ENCODE results near the gene PCDHGA1.
A peak's percentile ranks its signal among the peaks of the same experiment; 100 is the strongest.

The PCDHGA1 gene

DNA sequence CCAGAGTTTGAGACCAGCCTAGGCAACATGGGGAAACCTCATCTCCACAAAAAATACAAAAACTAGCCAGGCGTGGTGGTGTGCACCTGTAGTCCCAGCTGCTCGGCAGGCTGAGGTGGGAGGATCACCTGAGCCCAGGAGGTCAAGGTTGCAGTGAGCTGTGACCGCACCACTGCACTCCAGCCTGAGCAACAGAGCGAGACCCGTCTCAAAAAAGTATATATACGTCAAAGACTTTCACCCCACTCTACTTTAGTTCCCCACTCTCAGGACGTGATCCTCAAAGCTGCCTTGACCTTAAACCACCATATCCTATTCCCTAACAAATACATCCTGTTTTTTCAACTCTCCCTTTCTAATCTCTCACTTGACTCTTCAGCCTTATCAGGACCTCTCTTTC lies 199.6 kb downstream of the PCDHGA1 start:
- DNase-seq (ENCODE audit: low read depth in 2 of 2) = no peak

DNA sequence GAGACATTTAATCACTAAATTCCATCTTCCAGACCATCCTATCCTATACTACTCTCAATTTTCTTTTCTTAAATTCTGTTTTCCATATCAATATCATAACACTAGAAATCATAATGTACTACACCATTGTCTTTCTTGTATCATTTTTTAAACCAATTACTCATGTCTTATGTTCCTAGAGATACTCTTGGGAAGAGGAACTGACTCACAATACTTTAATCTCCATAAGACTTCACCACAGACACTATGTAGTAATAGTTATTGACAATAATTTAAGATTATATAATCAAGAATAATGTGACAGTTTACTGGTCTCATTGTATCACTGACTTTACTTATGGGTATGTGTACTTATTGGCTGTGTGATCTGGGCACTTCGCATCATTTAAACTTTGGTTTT lies 202.4 kb downstream of the PCDHGA1 start:
- DNase-seq (ENCODE audit: low read depth in 2 of 2) = no peak

DNA sequence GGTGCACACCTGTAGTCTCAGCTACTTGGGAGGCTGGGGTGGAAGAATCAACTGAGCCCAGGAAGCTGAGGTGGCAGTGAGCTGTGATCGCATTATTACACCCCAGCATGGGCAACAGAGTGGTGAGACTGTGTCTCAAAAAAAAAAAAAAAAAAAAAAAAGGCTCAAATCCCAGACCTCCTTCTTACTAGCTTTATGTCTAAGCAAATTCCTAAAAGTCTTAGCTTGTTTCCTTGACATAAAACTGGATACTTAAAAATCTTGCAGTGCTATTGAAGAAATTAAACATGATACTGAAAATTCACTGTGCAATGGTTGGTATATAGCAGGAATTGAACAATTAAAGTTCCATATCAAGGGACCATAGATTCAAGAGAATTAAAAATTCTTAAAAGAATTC lies 203.6 kb downstream of the PCDHGA1 start:
- no peak for DNase-seq (ENCODE audit: low read depth in 2 of 2)

DNA sequence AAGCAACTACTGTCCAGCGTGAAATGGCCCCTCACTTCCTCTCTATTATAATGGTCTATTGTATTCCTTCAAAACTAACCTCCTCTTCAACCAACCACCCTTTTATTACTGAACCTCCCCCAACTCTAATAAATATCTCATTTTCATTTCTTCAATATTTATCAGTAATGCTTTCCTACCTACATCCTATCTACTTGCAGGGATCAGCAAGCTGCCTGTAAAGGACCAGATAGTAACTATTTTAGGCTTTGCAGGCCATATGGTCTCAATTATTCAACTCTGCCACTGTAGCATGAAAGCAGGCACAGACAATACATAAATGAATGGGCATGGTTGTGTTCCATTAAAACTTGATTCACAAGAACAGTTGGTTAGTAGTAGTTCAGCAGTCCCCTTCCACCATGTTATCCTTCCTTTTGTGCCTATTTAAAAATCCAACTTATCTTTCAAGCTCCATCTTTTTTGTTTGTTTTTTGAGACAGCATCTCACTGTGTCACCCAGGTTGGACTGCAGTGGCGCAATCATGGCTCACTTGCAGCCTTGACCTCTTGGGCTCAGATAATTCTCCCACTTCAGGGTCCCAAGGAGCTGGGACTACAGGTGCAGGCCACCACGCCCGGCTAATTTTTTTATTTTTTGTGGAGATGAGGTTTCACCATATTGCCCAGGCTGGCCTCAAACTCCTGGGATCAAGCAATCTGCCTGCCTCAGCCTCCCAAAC lies 204.3 kb downstream of the PCDHGA1 start:
- no peak for DNase-seq (ENCODE audit: low read depth in 2 of 2)

DNA sequence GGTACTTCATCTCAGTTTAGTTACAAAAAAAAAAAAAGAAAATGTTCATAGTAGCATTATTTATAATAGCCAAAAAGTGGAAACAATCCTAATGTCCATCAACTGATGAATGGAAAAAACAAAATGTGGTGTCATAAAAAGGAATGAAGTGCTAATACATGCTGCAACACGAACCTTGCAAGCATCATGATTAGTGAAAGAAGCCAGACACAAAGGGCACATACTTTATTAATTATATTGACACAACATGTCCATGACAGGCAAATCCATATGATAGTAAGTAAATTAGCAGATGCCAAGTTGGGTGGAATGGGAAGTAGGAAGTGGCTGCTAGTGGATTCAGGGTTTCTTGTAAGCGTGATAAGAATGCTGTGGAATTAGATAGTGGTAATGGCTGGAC lies 212.7 kb downstream of the PCDHGA1 start:
- DNase-seq (ENCODE audit: low read depth in 2 of 2) = no peak

DNA sequence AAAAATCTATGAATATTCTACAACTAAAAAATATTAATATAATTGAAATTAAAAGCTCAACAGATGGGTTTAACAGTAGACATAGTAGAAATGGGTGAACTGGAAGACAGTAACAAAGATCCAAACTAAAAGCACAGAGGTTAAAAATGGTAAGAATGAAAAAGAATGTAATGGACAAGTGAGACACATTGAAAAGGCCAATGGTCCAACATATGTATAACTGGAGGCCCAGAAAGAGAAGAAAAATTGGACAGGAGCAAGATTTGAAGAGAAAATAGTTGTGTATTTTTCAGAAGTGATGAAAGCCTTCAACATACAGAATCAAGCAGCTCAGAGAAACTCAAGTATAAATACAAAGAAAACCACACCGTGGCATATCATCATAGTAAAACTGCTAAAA lies 217.2 kb downstream of the PCDHGA1 start:
- DNase-seq (ENCODE audit: low read depth in 2 of 2) = no peak

DNA sequence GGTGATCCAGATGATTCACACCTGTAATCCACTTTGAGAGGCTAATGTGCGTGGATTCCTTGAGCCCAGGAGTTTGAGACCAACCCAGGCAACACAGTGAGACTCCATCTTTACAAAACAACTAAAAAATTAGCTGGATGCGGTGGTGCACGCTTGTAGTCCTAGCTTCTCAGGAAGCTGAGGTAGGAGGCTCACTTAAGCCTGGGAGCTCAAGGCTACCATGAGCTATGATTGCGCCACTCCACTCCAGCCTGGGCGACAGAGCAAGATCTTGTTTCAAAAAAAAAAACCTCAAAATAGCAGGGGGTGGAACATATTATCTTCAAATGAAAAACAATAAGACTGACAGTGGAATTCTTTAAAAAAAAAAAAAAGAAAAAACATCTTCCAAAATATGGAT lies 217.6 kb downstream of the PCDHGA1 start:
- DNase-seq (ENCODE audit: low read depth in 2 of 2) = no peak

DNA sequence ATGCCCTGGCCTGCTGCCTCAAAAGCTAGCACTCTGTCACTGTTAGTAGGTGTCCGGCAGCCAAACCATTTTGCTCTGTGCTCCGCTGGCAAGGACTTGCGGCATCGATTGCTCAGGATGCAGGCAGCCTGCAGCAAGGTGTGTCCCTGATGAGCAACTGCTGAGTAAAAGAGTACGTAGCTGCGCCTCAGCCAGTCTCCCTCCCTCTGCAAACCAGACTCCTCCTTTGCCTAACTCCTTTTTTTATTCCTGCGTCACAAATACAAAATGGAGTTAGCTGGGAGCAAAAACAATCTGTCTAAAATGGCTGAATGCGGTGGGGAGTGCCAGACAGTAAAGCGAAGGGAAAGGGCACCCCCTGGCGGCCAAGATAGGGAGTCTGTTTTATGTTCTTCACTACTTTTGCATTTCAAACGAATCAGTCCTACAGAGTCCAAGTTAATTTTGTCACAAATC lies 227.4 kb downstream of the PCDHGA1 start:
- DNase-seq (ENCODE audit: low read depth in 2 of 2) = peak; percentile 63 to 75

DNA sequence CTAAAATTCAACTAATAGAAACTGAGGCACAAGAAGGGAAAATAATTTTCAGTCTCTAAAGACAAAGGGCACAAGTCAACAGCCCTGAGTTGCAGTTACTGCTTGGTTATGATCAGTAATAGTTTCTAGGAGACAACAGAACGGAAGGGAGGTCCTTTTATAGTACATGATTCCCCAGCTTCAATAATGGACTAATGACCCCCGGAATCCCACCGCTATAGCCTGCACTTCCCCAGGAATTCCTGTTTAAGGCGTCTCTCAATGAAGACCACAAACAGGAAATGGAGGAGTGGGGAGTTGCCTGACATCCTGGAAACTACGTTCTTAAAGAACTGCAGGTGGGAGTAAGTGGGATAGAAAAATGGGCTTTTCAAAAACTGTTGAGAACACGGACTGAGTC lies 227.8 kb downstream of the PCDHGA1 start:
- no peak for DNase-seq (ENCODE audit: low read depth in 2 of 2)

DNA sequence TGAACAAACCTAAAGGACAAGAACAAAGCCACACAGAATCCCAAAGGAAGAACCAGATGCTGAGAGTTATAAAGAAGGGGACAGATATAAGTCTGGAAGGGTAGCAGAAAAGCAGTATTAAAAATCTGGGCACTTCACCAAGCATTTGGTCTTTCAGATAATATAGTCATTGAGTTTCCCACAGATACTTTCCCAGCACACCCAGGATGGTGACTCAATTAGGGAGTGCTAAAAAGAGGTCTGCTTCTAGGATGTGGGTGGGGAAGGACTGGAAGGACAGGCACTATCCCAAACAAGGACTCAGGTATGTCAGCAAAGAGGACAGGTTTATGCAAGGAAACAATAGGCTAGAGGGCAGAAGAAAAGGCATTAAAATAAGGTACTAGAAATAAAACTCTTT lies 229.1 kb downstream of the PCDHGA1 start:
- DNase-seq (ENCODE audit: low read depth in 2 of 2) = no peak

DNA sequence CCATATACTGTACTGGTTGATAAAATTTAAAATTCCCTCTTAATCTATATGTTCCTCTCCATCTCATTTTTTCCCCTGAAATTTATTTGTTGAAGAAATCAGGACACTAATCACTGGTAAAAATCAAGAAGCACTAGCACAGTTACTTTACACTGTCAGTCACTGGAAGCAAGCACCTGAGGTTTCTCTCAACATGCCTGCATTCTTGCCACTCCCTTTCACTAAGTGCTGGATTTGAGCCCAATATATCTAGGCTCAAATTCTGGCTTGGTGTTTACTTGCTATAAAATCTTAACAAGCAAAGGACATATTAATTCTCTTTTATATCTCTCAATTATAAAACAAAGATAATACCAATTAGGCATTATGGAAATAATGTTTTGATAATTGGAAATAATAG lies 229.8 kb downstream of the PCDHGA1 start:
- no peak for DNase-seq (ENCODE audit: low read depth in 2 of 2)

DNA sequence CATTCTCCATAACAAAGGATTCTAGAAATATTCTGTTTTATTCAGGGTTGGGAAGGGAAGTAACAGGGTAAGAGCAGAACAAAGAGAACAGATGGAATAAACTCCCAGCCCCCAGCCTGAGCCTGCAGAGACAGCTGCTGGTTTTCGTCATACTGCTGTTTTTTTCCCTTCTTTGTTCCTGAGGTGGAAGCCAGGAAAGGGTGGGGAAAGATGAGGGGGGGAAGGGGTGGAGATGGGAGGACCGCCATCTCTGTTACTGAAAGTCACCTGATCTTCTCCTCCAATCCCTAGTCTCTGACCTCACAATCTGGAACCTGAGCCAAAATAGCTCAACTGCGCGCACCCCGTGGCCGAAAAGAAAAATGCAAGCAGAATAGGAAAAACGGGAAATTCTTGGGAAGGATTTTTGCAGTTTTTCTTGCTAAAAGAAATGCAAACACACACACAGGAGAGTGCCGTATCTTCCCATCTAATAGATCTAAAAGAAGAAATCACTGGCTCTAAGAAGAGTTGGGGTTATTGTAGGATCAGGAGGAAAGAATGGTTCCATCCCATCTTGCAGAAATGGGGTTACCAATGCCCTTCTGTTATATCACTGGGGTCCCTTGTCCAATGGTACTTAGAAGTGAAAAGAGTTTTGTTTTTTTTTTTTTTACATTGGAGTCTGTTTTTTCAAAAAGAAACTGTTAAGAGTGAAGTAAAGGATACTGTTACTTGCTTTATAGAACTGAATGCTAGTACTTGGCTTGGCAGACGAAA lies 230.6 kb downstream of the PCDHGA1 start:
- no peak for DNase-seq (ENCODE audit: low read depth in 2 of 2)
